GM12878 (cell line): ENCODE data around the gene KCTD6. TPM values are rescaled to one million over a fixed set of nuclear protein-coding genes. Genes with fewer than 3 reads are reported as not detected.

Source experiments
- ATAC-seq: fragments of 200-7000 bp; cut with Tn5 transposase; 3 replicates; pipeline ENCODE4 v1.9.1; 2020; ENCODE audit warnings: mild to moderate bottlenecking, moderate library complexity
- BruUV-seq: library from RNA; stranded (reverse); fragments of 400-500 nt; replicated peaks from 2 replicates; lab custom pipeline; 2021; lab: Mats Ljungman, UMichigan
- CTCF ChIA-PET: fragments of 300-600 bp; sonication (Branson Sonifier 250); formaldehyde crosslinking; extraction: SDS; loops from one replicate; lab custom pipeline; 2021; ENCODE audit warnings: inconsistent platforms; lab: Yijun Ruan, JAX
- POLR2A ChIA-PET: fragments of 350-600 bp; formaldehyde crosslinking; extraction: SDS; loops from one replicate; lab custom pipeline; 2021; ENCODE audit warnings: inconsistent platforms; lab: Charles Lee
- RAD21 ChIA-PET: fragments of 300-600 bp; sonication (Branson Sonifier 250); formaldehyde crosslinking; loops from one replicate; lab custom pipeline; 2023; ENCODE audit warnings: antibody characterized with exemption; ENCODE audit not compliant: unreplicated experiment; lab: Charles Lee
- SMC1A ChIA-PET: fragments of 300-600 bp; sonication (Branson Sonifier 250); formaldehyde crosslinking; loops from one replicate; lab custom pipeline; 2023; ENCODE audit not compliant: unreplicated experiment, uncharacterized antibody; lab: Charles Lee
- DNase-seq: peaks from one replicate; pipeline ENCODE4 v3.0.0-alpha.2; 2011; ENCODE audit warnings: low read depth, low spot score
- FAIRE-seq: peaks from 3 replicates; lab custom pipeline; 2011; peaks lifted over from hg19 to GRCh38; lab: Jason Lieb, UNC
- H2AFZ ChIP-seq: 2 replicates; pipeline ENCODE4 v1.6.0; 2011; ENCODE audit warnings: low read depth, low read length, control low read depth; ENCODE audit not compliant: control insufficient read depth
- H3K27ac ChIP-seq: 2 replicates; pipeline ENCODE4 v1.5.1; 2011; ENCODE audit warnings: control low read depth; ENCODE audit not compliant: control insufficient read depth, insufficient read depth
- H3K27me3 ChIP-seq, 2 experiments: replicated peaks in 1 of 2; 2 replicates each; pipeline versions ENCODE4 v1.6.0 to v1.6.1; 2011; ENCODE audit warnings: low read length in 1 of 2; ENCODE audit not compliant: control insufficient read depth in 2 of 2, insufficient read depth in 2 of 2
- H3K36me3 ChIP-seq, 2 experiments: 2 replicates each; pipeline ENCODE4 v1.5.1; 2011; ENCODE audit warnings: low read length in 1 of 2; ENCODE audit not compliant: control insufficient read depth in 2 of 2, insufficient read depth in 2 of 2
- H3K4me1 ChIP-seq: 2 replicates; pipeline ENCODE4 v1.6.1; 2011; ENCODE audit warnings: mild to moderate bottlenecking, low read length, moderate library complexity, mixed read lengths; ENCODE audit not compliant: control insufficient read depth, insufficient read depth
- H3K4me2 ChIP-seq: 2 replicates; pipeline ENCODE4 v1.6.0; 2011; ENCODE audit warnings: control low read depth; ENCODE audit not compliant: control insufficient read depth, insufficient read depth
- H3K4me3 ChIP-seq: fragments of 200-600 bp; sonication (generic); 2 replicates; pipeline ENCODE4 v1.5.1; 2016
- H3K79me2 ChIP-seq: 2 replicates; pipeline ENCODE4 v1.6.0; 2011; ENCODE audit warnings: low read length; ENCODE audit not compliant: control insufficient read depth, insufficient read depth
- H3K9ac ChIP-seq: 2 replicates; pipeline ENCODE4 v1.8.0; 2011; ENCODE audit warnings: low read length, control low read depth, mixed read lengths; ENCODE audit not compliant: control insufficient read depth, insufficient read depth
- H3K9me3 ChIP-seq: replicated peaks from 3 replicates; pipeline ENCODE4 v1.5.1; 2011; ENCODE audit warnings: mild to moderate bottlenecking, low read length; ENCODE audit not compliant: control insufficient read depth, insufficient read depth
- H4K20me1 ChIP-seq: 2 replicates; pipeline ENCODE4 v1.6.0; 2011; ENCODE audit not compliant: control insufficient read depth, insufficient read depth
- CTCF ChIP-seq, 3 experiments: IDR thresholded peaks in 2 of 3; conservative IDR thresholded peaks in 1 of 3; 2 replicates each; pipeline ENCODE4 v1.5.1; 2011; ENCODE audit warnings: low read depth in 3 of 3, low read length in 3 of 3, mild to moderate bottlenecking in 3 of 3, control low read depth in 2 of 3, moderate library complexity in 2 of 3, inconsistent platforms in 1 of 3, mixed read lengths in 1 of 3; ENCODE audit not compliant: control insufficient read depth in 2 of 3, insufficient read depth in 1 of 3; ENCODE audit errors: extremely low read depth in 1 of 3
- MTA2 ChIP-seq: fragments of 450-650 bp; IDR thresholded peaks from 2 replicates; pipeline ENCODE4 v1.6.1; 2016; ENCODE audit warnings: low read depth, mild to moderate bottlenecking, moderate library complexity
- NFYA ChIP-seq: IDR thresholded peaks from 2 replicates; pipeline ENCODE4 v1.6.1; 2011; ENCODE audit warnings: low read depth, mild to moderate bottlenecking, low read length, improper control_type of control experiment, borderline replicate concordance
- RAD21 ChIP-seq: IDR thresholded peaks from 2 replicates; pipeline ENCODE4 v1.6.1; 2011; ENCODE audit warnings: mild to moderate bottlenecking, low read depth, low read length, moderate library complexity; ENCODE audit not compliant: insufficient read depth
- ZNF24 ChIP-seq: fragments of 450-650 bp; IDR thresholded peaks from 2 replicates; pipeline ENCODE4 v1.6.1; 2017; ENCODE audit warnings: antibody characterized with exemption, mild to moderate bottlenecking
- WGBS: methylation state at CpG from one replicate; pipeline ENCODE4 v1.1.6; 2016; ENCODE audit warnings: low lambda C conversion rate; ENCODE audit not compliant: insufficient replicate concordance, insufficient coverage; ENCODE audit errors: missing lambda C conversion rate; 5-methylcytosine and 5-hydroxymethylcytosine counted together
- in situ Hi-C: fragments of 300-500 bp; cut with MboI; formaldehyde crosslinking; loops from 9 replicates; pipeline ENCODE4 v1.14.3; 2018; ENCODE audit warnings: mixed read lengths
- intact Hi-C: fragments of 100-400 bp; cut with micrococcal nuclease; formaldehyde crosslinking; loops from one replicate; pipeline ENCODE4 v1.14.2; 2022; ENCODE audit not compliant: unreplicated experiment
- polyA plus RNA-seq, 11 experiments: library from polyadenylated mRNA; depleted of rRNA in 4 of 11; unstranded in 6 of 11; stranded (reverse) in 5 of 11; fragments of >200 nt; fragmentation: Nextera tagmentation in 4 of 11; fragmentation: Illumina TruSeq in 1 of 11; extraction: Ambion mirVana in 4 of 11; extraction: Trizol in 1 of 11; gene quantifications; 1 replicate in 1 of 11; 2 replicates in 10 of 11; pipeline versions ENCODE4 v1.2.1 to v1.2.3, GENCODE V29; 2011 to 2016; ENCODE audit warnings: inconsistent platforms in 2 of 11, missing spikeins in 2 of 11, low read depth in 1 of 11
- total RNA-seq, 4 experiments: library from RNA; depleted of rRNA in 3 of 4; stranded (reverse); fragments of >200 nt in 3 of 4; fragmentation: Illumina TruSeq in 1 of 4; extraction: Trizol in 1 of 4; gene quantifications; 2 replicates each; pipeline versions ENCODE4 v1.2.1 to v1.2.3, GENCODE V29; 2013 to 2021

The KCTD6 gene
- total and polyA plus RNA-seq, 10 of the 15 experiments (the other 5 are each of a cell fraction or from before 2014, with no cell fraction given): 5.2 to 10.7 (median 8.7) TPM

GRCh38 chr3:58529516-58530353 lies 37.8 kb downstream of the KCTD6 start:
- Histone ChIP-seq H3K36me3 (no peaks in the 10 kb centered on the region), H2AFZ (no peak overlapping the region), H3K4me1 (no peaks in the 10 kb centered on the region), H3K79me2 (no peaks in the 10 kb centered on the region), H3K9me3 (no peaks in the 10 kb centered on the region), H4K20me1 (no peaks in the 10 kb centered on the region), H3K27me3 (no peaks in the 10 kb centered on the region), H3K4me3 (no peak overlapping the region), H3K4me2 (no peak overlapping the region), H3K27ac (no peak overlapping the region), H3K9ac (no peak overlapping the region)
- TF ChIP-seq RAD21 (0 out of 2 replicates have a peak, but pooled peaks have one; percentile 26), ZNF24 (no peak), CTCF (IDR thresholded peaks at IDR 0.05 in 2 of 3, conservative IDR thresholded peaks at IDR 0.05 in 1 of 3; ENCODE audit: control insufficient read depth in 2 of 3, extremely low read depth in 1 of 3, insufficient read depth in 1 of 3, low read depth in 3 of 3, low read length in 3 of 3) (peak; percentile 29 to 37 (median 35); a peak in 3 of 6 replicates), NFYA (no peak), MTA2 (no peak)
- 37% methylated on average over 15 of the region's 15 CpGs for WGBS
- BruUV-seq: no TSS peak
- ChIA-PET POLR2A (no interaction called here), CTCF (interaction anchor here (0.5 to 4.5 kb wide), 15 partner anchors 9 to 223 kb away, joined by 3 to 25 read pairs (median 3); partner anchors contain the start of genes HTD2, KCTD6 and RPP14), RAD21 (interaction anchor here (0.8 to 1.1 kb wide), 3 partner anchors 194 to 353 kb away, joined by 3 to 4 read pairs (median 3); partner anchors contain the start of genes HTD2 and RPP14), SMC1A (interaction anchor here (0.5 to 2.2 kb wide), 5 partner anchors 9 to 566 kb away, joined by 3 to 7 read pairs (median 3); partner anchors contain the start of gene KCTD6)
- FAIRE-seq (no peak), ATAC-seq (peak; percentile 36; the same call in 2 of the 3 replicates), DNase-seq (no peak)
- in situ Hi-C loops: loop anchor here (5.0 to 10.0 kb wide), 2 partner anchors 205 to 347 kb away; no protein-coding TSS in a partner anchor
- intact Hi-C loops: loop anchor here (5.0 kb wide), 1 partner anchor 97 kb away; the partner anchor contains the start of gene PDHB
